ENCODE measurements around the gene HIVEP3. TPM values are rescaled to one million over a fixed set of nuclear protein-coding genes. Genes with fewer than 3 reads are reported as not detected.

The HIVEP3 gene
- total RNA-seq, 1 experiment from 2014 or later: 1.4 TPM

DNA sequence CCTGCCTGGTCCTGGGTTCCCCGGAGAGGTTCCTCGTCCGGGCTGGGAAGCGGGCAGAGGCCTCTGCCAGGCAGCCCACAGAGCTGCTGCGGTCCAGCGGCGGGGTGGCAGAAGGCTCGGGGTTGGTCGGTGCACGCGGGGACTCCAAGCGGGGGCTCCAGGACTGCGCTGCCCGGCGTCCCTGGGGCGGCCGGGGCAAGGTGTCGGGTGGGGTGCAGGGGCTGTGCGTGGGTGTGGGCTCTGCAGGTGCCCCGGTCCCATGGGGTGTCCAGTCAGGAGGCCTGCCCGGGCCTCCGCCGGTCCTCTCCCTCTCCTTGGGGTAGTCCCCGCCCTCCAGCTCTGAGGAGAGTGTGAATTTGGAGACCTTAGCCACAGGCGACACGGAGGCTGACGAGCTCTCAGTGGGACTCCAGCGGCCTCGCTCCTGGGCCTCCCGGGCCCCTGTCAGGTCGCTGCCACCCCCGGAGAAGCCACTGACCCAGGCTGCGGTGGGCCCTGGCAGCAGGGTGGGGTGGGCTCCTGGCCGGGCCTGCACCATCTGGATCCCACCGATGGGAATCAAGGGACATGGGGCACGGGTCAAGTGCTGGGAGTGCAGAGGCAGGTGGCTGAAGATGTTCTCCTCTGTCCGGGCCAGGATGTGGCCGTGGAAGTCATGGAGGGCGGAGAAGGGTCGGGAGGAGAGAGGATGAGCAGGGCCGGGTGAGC is 408.0 kb downstream of the HIVEP3 start:
- no peaks in the 10 kb centered on the region for H3K27me3 ChIP-seq (ENCODE audit: insufficient read depth, low read length)
- no peak overlapping the region for H3K4ac ChIP-seq (ENCODE audit: low read depth, low read length)
- peaks cover 12 to 18% of the 10 kb centered on the region in 2 experiments for H3K4me1 Mint-ChIP-seq

More for the DNA sequence above, 408.0 kb downstream of the HIVEP3 start:
- no peak overlapping the region for H3K27ac Mint-ChIP-seq
- Histone ChIP-seq H2BK15ac (ENCODE audit: low read depth, low read length) (no peak overlapping the region), H2BK12ac (ENCODE audit: insufficient read length, low read depth, low read length) (no peak overlapping the region), H3T11ph (ENCODE audit: low read length) (no peak overlapping the region), H2BK120ac (ENCODE audit: low read depth, low read length, poor library complexity, severe bottlenecking) (no peak overlapping the region), H3K4me1 (ENCODE audit: insufficient read depth, low read length) (peaks cover 5% of the 10 kb centered on the region; the same call in 1 of the 2 replicates), H2BK20ac (ENCODE audit: low read depth, low read length, poor library complexity, severe bottlenecking) (no peak overlapping the region), H3K14ac (ENCODE audit: insufficient read depth, low read length) (no peak overlapping the region), H4K8ac (replicated peaks; ENCODE audit: insufficient read length, low read depth, low read length) (no peak overlapping the region), H3K79me2 (ENCODE audit: insufficient read depth, low read length) (no peaks in the 10 kb centered on the region), H3K27ac (ENCODE audit: insufficient read length, low read depth, low read length) (no peak overlapping the region), H3K56ac (ENCODE audit: insufficient read length, low read depth, low read length) (no peak overlapping the region), H2AFZ (ENCODE audit: low read length) (no peak overlapping the region), H3K79me1 (ENCODE audit: insufficient read depth, low read depth, low read length, poor library complexity, severe bottlenecking) (no peaks in the 10 kb centered on the region), H3K23ac (ENCODE audit: insufficient read length, low read depth, low read length) (no peak overlapping the region), H4K20me1 (ENCODE audit: control insufficient read depth, insufficient read depth, insufficient read length) (no peaks in the 10 kb centered on the region), H2AK5ac (ENCODE audit: insufficient read length, low read length) (no peak overlapping the region), H3K9me3 (ENCODE audit: control insufficient read depth, low read depth, low read length) (no peaks in the 10 kb centered on the region), H4K91ac (ENCODE audit: insufficient read length, low read depth, low read length) (no peak overlapping the region), H3K9ac (ENCODE audit: extremely low read depth, insufficient read length, low read length) (no peak overlapping the region), H3K4me2 (ENCODE audit: insufficient read depth, insufficient read length, low read length) (no peak overlapping the region), H3K23me2 (ENCODE audit: insufficient read length, low read depth, low read length, poor library complexity, severe bottlenecking) (no peaks in the 10 kb centered on the region), H4K5ac (ENCODE audit: insufficient read length, low read depth, low read length) (no peak overlapping the region), H2BK5ac (ENCODE audit: insufficient read length, low read length) (no peak overlapping the region), H3K18ac (ENCODE audit: insufficient read length, low read depth, low read length) (no peak overlapping the region)
- DNase-seq: no peak
- TF ChIP-seq, protein P1, sequence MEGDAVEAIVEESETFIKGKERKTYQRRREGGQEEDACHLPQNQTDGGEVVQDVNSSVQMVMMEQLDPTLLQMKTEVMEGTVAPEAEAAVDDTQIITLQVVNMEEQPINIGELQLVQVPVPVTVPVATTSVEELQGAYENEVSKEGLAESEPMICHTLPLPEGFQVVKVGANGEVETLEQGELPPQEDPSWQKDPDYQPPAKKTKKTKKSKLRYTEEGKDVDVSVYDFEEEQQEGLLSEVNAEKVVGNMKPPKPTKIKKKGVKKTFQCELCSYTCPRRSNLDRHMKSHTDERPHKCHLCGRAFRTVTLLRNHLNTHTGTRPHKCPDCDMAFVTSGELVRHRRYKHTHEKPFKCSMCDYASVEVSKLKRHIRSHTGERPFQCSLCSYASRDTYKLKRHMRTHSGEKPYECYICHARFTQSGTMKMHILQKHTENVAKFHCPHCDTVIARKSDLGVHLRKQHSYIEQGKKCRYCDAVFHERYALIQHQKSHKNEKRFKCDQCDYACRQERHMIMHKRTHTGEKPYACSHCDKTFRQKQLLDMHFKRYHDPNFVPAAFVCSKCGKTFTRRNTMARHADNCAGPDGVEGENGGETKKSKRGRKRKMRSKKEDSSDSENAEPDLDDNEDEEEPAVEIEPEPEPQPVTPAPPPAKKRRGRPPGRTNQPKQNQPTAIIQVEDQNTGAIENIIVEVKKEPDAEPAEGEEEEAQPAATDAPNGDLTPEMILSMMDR (conservative IDR thresholded peaks at IDR 0.05): no peak
- no CpG with 5 or more reads among the region's 41 CpGs for WGBS (ENCODE audit: extremely low coverage, insufficient read length, low lambda C conversion rate)
- no peaks in the 10 kb centered on the region for H3K36me3 Mint-ChIP-seq (ENCODE audit: insufficient read depth in 1 of 3, low read depth in 3 of 3)
- H3K4me3 Mint-ChIP-seq: no peak overlapping the region
- H3K27me3 Mint-ChIP-seq (ENCODE audit: low read depth): peaks cover 4% of the 10 kb centered on the region
- H3K9me3 Mint-ChIP-seq: no peaks in the 10 kb centered on the region; a peak in 1 of 5 replicates

Data from H9 (cell line).